ENCODE results near the gene B3GNT2. TPM values are rescaled to one million over a fixed set of nuclear protein-coding genes. Genes with fewer than 3 reads are reported as not detected.

Gene B3GNT2
- total and polyA plus RNA-seq, 3 donors from 2014 or later: 19.7 to 20.9 (median 20.9) TPM

- intact Hi-C loops (cut with DNase I; ENCODE audit: low total_unique reads): no loop called here
- Histone ChIP-seq H3K4me1 (no peaks in the 10 kb centered on the region), H3K4me3 (no peak overlapping the region), H3K9me3 (no peaks in the 10 kb centered on the region), H3K27ac (no peak overlapping the region), H3K36me3 (ENCODE audit: low read depth, missing control alignments) (no peaks in the 10 kb centered on the region), H3K27me3 (no peaks in the 10 kb centered on the region)
- TF ChIP-seq POLR2A (IDR thresholded peaks at IDR 0.05) (no peak), CTCF (IDR thresholded peaks at IDR 0.05) (no peak)
- 1 to 18% methylated on average over 3 of the region's 3 CpGs for WGBS, 2 donors
- peak; percentile 56 for DNase-seq
Measured at GRCh38 chr2:62270728-62271127, 74.8 kb downstream of the B3GNT2 start.

Small RNA genes within 50 kb of the gene (microRNA-seq; reads per million reads assigned to microRNA genes)
- 0 to 0.70 reads per million in 2 donors for gene MIR5192 (ENCODE audit: borderline number of aligned reads in 2 of 2, borderline replicate concordance in 1 of 2)

Small RNA genes within 50 kb of the gene (small RNA-seq; reads per million reads assigned to genes)
- gene MIR5192 (0 reads per million in 2 donors), gene RN7SL51P (0 to 0.09 reads per million in 2 donors)
